CD4-positive, alpha-beta T cell (primary cell): Measurements from ENCODE around the gene MMS19. TPM values are rescaled to one million over a fixed set of nuclear protein-coding genes. Genes with fewer than 3 reads are reported as not detected.

Source experiments
- ATAC-seq: fragments of 200-7000 bp; cut with Tn5 transposase; one replicate; pipeline ENCODE4 v1.10.0; 2022; ENCODE audit warnings: mild to moderate bottlenecking; ENCODE audit not compliant: poor library complexity
- CTCF ChIA-PET: fragments of 350-600 bp; sonication (Branson Sonifier 250); formaldehyde crosslinking; loops from one replicate; lab custom pipeline; 2021; ENCODE audit warnings: antibody characterized with exemption, inconsistent platforms; lab: Charles Lee
- POLR2A ChIA-PET: fragments of 350-600 bp; sonication (Branson Sonifier 250); formaldehyde crosslinking; loops from one replicate; lab custom pipeline; 2021; ENCODE audit warnings: antibody characterized with exemption, inconsistent platforms; lab: Charles Lee
- DNase-seq, 14 experiments: peaks; one replicate each; pipeline ENCODE4 v3.0.0-alpha.2; 2013 to 2020; ENCODE audit warnings: mixed read lengths in 2 of 14
- H3K27ac ChIP-seq, 2 donors: one replicate each; pipeline versions ENCODE4 v1.5.1 to v1.7.0; 2013; ENCODE audit warnings: low read length in 2 of 2, low read depth in 1 of 2, mild to moderate bottlenecking in 1 of 2
- H3K27me3 ChIP-seq, 2 experiments: 1 replicate in 1 of 2; 2 replicates in 1 of 2; pipeline versions ENCODE4 v1.6.1 to v1.7.0; 2013; ENCODE audit warnings: low read length in 2 of 2, control low read depth in 1 of 2, mild to moderate bottlenecking in 1 of 2, moderate library complexity in 1 of 2; ENCODE audit not compliant: insufficient read depth in 2 of 2, control insufficient read depth in 1 of 2
- H3K36me3 ChIP-seq: one replicate; pipeline ENCODE4 v1.6.1; 2013; ENCODE audit warnings: low read length, control low read depth; ENCODE audit not compliant: insufficient read depth
- H3K4me1 ChIP-seq: one replicate; pipeline ENCODE4 v1.6.1; 2013; ENCODE audit warnings: low read length, control low read depth; ENCODE audit not compliant: insufficient read depth
- H3K4me3 ChIP-seq: one replicate; pipeline ENCODE4 v1.5.1; 2013; ENCODE audit warnings: mild to moderate bottlenecking, low read length, moderate library complexity
- H3K9me3 ChIP-seq, 2 experiments: 1 replicate in 1 of 2; 2 replicates in 1 of 2; pipeline versions ENCODE4 v1.6.1 to v1.7.0; 2013; ENCODE audit warnings: low read length in 2 of 2, mild to moderate bottlenecking in 2 of 2, control low read depth in 1 of 2, moderate library complexity in 1 of 2; ENCODE audit not compliant: control insufficient read depth in 1 of 2, insufficient read depth in 1 of 2
- H3K27ac Mint-ChIP-seq: one replicate; pipeline ENCODE4 v1.8.0; 2020; ENCODE audit warnings: mixed read lengths
- H3K27me3 Mint-ChIP-seq: one replicate; pipeline ENCODE4 v1.8.0; 2021; ENCODE audit warnings: mixed read lengths
- H3K36me3 Mint-ChIP-seq: one replicate; pipeline ENCODE4 v1.8.0; 2021; ENCODE audit warnings: low read depth, mixed read lengths
- H3K4me1 Mint-ChIP-seq: one replicate; pipeline ENCODE4 v1.8.0; 2021; ENCODE audit warnings: low read depth, mixed read lengths
- H3K4me3 Mint-ChIP-seq: one replicate; pipeline ENCODE4 v1.8.0; 2020; ENCODE audit warnings: mild to moderate bottlenecking, mixed read lengths
- H3K9me3 Mint-ChIP-seq: one replicate; pipeline ENCODE4 v1.8.0; 2020; ENCODE audit warnings: mixed read lengths
- intact Hi-C, 2 experiments: fragments of 100-400 bp; cut with DNase I in 1 of 2; cut with micrococcal nuclease in 1 of 2; formaldehyde crosslinking; loops; one replicate each; pipeline versions ENCODE4 v1.15.1 to v1.9.0; 2023 to 2025; cut with DNase I, micrococcal nuclease
- total RNA-seq, 174 experiments: library from RNA in 2 of 174; stranded (reverse) in 2 of 174; gene quantifications; one replicate each; pipeline ENCODE4 v1.2.3 and lab custom pipeline; 2021 to 2026
- TF ChIP-seq, protein P1 (sequence below): fragments of 200-600 bp; IDR thresholded peaks from one replicate; pipeline ENCODE4 v1.8.0; 2022; ENCODE audit warnings: antibody characterized with exemption, mild to moderate bottlenecking

MMS19 gene
- total RNA-seq, 2 experiments from 2014 or later = 58.4 to 65.7 TPM

DNA sequence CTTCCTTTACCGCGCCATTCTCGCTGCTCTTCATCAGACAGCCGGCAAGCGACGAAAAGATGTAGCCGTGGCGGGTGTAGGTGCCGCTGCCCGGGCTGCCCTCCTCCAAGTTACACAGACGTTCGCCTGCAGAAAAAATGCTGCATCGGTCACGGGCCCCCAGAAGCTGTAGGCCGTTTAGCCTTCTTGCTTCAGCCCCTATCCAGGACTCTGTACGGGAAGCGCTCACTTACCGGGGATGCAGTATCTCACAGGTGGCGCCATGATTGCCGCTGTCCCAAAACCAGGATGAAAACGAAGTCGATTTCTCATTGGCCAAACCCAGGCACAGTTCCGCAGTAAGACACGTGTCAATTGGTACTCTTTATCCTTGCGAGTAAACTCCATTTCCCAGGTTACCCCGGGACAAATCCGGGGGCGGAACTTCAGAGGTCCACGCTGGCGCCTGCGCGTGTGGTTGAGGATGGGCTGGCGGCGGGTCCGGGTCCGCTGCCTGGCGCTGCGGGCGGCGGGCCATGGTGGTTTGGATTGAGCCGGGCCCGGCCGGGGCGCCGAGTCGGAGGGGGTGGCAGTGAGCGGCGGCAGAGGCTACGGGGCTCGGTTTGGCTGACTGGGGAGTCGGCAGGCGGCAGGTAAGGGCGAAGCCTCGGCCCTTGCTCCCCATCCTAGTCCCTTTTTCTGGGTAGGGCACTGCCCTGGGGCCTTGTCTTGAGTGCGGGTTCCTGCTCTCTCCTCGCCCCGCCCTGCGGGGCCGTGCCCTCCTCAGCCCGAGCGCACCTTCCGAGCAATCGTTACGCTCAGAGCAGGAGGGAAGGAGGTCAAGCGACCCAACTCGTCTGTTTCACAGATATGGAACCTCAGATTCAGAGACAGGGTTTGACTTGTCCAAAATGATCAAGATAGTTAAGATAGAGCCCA, 52.2 kb downstream of the MMS19 start, which contains the start of the genes EXOSC1 and ZDHHC16:
Gene EXOSC1, minus strand, starts transcription at position 285 of the 918 bp plus-strand sequence. Its CDS starts 21 bp downstream, at position 264.
Gene ZDHHC16, plus strand, starts transcription at position 454 of the 918 bp plus-strand sequence. CDS start 5,501 bp downstream, outside the sequence.
- H3K36me3 ChIP-seq = peaks cover 14% of the 10 kb centered on the region
- H3K27ac ChIP-seq = peak within 1 kb of the TSS; percentile 57 to 73
- Mint-ChIP-seq H3K4me1 (peaks cover 53% of the 10 kb centered on the region), H3K27ac (peak within 1 kb of the TSS; percentile 95), H3K36me3 (peaks cover 47% of the 10 kb centered on the region), H3K4me3 (peak within 1 kb of the TSS; percentile 100), H3K9me3 (no peaks in the 10 kb centered on the region), H3K27me3 (no peaks in the 10 kb centered on the region)
- intact Hi-C loops = loop anchor here (1.0 to 5.0 kb wide), 7 partner anchors 19 to 186 kb away; partner anchors contain the start of genes MMS19 (in 1 of the 2), MORN4 (in 1 of the 2), PGAM1 (in 1 of the 2) and RRP12 (in 1 of the 2)
- CTCF ChIA-PET = no interaction called here
- DNase-seq = peak; percentile 73 to 95 (median 86)
- H3K9me3 ChIP-seq = no peaks in the 10 kb centered on the region
- ATAC-seq = peak; percentile 97
- TF ChIP-seq, protein P1, sequence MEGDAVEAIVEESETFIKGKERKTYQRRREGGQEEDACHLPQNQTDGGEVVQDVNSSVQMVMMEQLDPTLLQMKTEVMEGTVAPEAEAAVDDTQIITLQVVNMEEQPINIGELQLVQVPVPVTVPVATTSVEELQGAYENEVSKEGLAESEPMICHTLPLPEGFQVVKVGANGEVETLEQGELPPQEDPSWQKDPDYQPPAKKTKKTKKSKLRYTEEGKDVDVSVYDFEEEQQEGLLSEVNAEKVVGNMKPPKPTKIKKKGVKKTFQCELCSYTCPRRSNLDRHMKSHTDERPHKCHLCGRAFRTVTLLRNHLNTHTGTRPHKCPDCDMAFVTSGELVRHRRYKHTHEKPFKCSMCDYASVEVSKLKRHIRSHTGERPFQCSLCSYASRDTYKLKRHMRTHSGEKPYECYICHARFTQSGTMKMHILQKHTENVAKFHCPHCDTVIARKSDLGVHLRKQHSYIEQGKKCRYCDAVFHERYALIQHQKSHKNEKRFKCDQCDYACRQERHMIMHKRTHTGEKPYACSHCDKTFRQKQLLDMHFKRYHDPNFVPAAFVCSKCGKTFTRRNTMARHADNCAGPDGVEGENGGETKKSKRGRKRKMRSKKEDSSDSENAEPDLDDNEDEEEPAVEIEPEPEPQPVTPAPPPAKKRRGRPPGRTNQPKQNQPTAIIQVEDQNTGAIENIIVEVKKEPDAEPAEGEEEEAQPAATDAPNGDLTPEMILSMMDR = no peak
- no peaks in the 10 kb centered on the region for H3K27me3 ChIP-seq
- peak within 1 kb of the TSS; percentile 78 for H3K4me3 ChIP-seq
- peaks cover 33% of the 10 kb centered on the region for H3K4me1 ChIP-seq
- POLR2A ChIA-PET = interaction anchor here (0.6 to 1.0 kb wide), 2 partner anchors 13 to 45 kb away, joined by 3 read pairs; partner anchors contain the start of gene RRP12

DNA sequence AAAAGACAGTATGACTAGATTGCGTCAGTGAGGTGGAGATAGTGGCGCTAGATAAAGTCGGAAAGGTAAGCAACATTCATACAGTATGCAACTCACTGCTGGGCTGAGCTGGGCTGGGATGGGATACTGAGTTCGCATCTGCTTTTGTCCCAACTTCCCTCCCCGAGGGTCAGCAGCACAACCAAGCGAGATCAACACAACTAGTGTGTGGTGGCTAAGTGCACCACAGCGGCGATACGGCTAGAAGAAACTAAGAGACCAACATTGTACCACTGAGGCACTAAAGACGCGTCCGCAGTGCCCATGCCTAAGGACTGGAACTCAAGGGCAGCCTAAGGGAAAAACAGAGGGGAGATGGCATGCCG, 52.9 kb downstream of the MMS19 start:
- TF ChIP-seq, protein P1 = no peak
- peaks cover 33% of the 10 kb centered on the region for H3K4me1 ChIP-seq
- Mint-ChIP-seq H3K27me3 (no peaks in the 10 kb centered on the region), H3K9me3 (no peaks in the 10 kb centered on the region), H3K36me3 (peaks cover 47% of the 10 kb centered on the region), H3K27ac (peak overlapping the region; percentile 95), H3K4me1 (peaks cover 47% of the 10 kb centered on the region), H3K4me3 (peak overlapping the region; percentile 100)
- DNase-seq = peak in 1 of 14 experiments; percentile 22
- peaks cover 20% of the 10 kb centered on the region for H3K36me3 ChIP-seq
- no peak for ATAC-seq
- H3K9me3 ChIP-seq = no peaks in the 10 kb centered on the region
- H3K27ac ChIP-seq = peak overlapping the region; percentile 19 to 57
- intact Hi-C loops = loop anchor here in 1 of 2 experiments (2.0 to 5.0 kb wide), 3 partner anchors 43 to 187 kb away; partner anchors contain the start of genes MMS19, MORN4 and UBTD1
- ChIA-PET POLR2A (interaction anchor here (0.6 to 1.2 kb wide), 3 partner anchors 12 to 44 kb away, joined by 3 to 6 read pairs (median 3); partner anchors contain the start of gene RRP12), CTCF (interaction anchor here (1.8 kb wide), 1 partner anchor 26 kb away, joined by 8 read pairs; no protein-coding TSS in a partner anchor)
- H3K4me3 ChIP-seq = peak overlapping the region; percentile 78
- H3K27me3 ChIP-seq = no peaks in the 10 kb centered on the region

DNA sequence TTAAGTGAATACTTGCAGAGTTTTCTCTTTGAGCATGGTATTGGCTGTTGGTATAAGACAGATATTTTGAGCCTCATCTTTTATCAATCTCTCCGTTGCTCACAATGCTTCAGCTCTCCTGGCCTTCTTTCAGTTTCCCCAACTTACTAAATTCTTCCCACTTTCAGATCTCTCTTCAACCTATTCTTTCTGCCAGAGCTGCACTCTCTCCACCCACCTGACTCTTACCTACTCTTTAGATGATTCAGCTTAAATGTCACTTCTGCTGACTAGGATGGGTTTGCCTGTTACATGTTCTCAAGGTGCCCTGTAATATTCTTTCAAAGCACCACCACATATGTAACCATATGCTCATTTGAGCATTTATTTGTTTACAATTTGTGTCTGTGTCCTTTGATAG, 54.0 kb downstream of the MMS19 start:
- CTCF ChIA-PET = interaction anchor here (1.8 kb wide), 1 partner anchor 25 kb away, joined by 8 read pairs; no protein-coding TSS in a partner anchor
- TF ChIP-seq, protein P1 = no peak
- POLR2A ChIA-PET = interaction anchor here (0.8 to 1.2 kb wide), 2 partner anchors 11 to 25 kb away, joined by 3 to 6 read pairs; no protein-coding TSS in a partner anchor
- Histone ChIP-seq H3K27ac (no peak overlapping the region), H3K4me1 (peaks cover 33% of the 10 kb centered on the region), H3K36me3 (peaks cover 26% of the 10 kb centered on the region), H3K4me3 (no peak overlapping the region), H3K9me3 (no peaks in the 10 kb centered on the region), H3K27me3 (no peaks in the 10 kb centered on the region)
- intact Hi-C loops = loop anchor here in 1 of 2 experiments (2.0 kb wide), 2 partner anchors 41 to 55 kb away; partner anchors contain the start of genes MMS19 and UBTD1
- Mint-ChIP-seq H3K27me3 (no peaks in the 10 kb centered on the region), H3K27ac (peak overlapping the region; percentile 95), H3K4me3 (peak overlapping the region; percentile 100), H3K4me1 (peaks cover 44% of the 10 kb centered on the region), H3K36me3 (peaks cover 56% of the 10 kb centered on the region), H3K9me3 (no peaks in the 10 kb centered on the region)
- DNase-seq = no peak
- ATAC-seq = no peak
